Mammary epithelial cell (primary cell): ENCODE data around the gene UGGT1.

Experiments
- EZH2 ChIP-seq: IDR thresholded peaks from 2 replicates; pipeline ENCODE4 v1.6.1; 2012; ENCODE audit warnings: low read length, inconsistent platforms, borderline replicate concordance
- TF ChIP-seq, protein P1 (sequence below), 2 donors: IDR thresholded peaks in 1 of 2; conservative IDR thresholded peaks in 1 of 2; 2 replicates each; pipeline ENCODE4 v1.5.1; 2011 to 2012; ENCODE audit warnings: inconsistent platforms in 2 of 2, low read length in 2 of 2, mild to moderate bottlenecking in 2 of 2, control low read depth in 1 of 2, low read depth in 1 of 2; ENCODE audit not compliant: insufficient read depth in 1 of 2; ENCODE audit errors: extremely low read depth in 1 of 2

DNA sequence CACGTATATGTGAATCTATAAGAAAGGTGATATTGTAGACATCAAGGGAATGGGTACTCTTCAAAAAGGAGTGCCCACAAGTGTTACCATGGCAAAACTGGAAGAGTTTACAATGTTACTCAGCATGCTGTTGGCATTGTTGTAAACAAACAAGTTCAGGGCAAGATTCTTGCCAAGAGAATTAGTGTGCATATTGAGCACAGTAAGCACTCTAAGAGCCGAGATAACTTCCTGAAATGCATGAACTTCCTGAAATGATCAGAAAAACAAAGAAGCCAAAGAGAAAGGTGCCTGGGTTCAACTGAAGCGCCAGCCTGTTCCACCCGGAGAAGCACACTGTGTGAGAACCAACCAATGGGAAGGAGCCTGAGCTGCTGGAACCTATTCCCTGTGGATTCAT, 126.7 kb downstream of the UGGT1 start:
- TF ChIP-seq, protein P1, sequence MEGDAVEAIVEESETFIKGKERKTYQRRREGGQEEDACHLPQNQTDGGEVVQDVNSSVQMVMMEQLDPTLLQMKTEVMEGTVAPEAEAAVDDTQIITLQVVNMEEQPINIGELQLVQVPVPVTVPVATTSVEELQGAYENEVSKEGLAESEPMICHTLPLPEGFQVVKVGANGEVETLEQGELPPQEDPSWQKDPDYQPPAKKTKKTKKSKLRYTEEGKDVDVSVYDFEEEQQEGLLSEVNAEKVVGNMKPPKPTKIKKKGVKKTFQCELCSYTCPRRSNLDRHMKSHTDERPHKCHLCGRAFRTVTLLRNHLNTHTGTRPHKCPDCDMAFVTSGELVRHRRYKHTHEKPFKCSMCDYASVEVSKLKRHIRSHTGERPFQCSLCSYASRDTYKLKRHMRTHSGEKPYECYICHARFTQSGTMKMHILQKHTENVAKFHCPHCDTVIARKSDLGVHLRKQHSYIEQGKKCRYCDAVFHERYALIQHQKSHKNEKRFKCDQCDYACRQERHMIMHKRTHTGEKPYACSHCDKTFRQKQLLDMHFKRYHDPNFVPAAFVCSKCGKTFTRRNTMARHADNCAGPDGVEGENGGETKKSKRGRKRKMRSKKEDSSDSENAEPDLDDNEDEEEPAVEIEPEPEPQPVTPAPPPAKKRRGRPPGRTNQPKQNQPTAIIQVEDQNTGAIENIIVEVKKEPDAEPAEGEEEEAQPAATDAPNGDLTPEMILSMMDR (conservative IDR thresholded peaks at IDR 0.05 in 1 of 2, IDR thresholded peaks at IDR 0.05 in 1 of 2; ENCODE audit: extremely low read depth in 1 of 2, insufficient read depth in 1 of 2, low read depth in 1 of 2, low read length in 2 of 2): no peak
- no peak for TF ChIP-seq EZH2
